ENCODE data around the gene MS4A14. TPM values are rescaled to one million over a fixed set of nuclear protein-coding genes. Genes with fewer than 3 reads are reported as not detected.
"Not testable (repeated sequence)": the region's sequence is repeated elsewhere in the genome, so short reads cannot be mapped to it uniquely, and the experiment has no call there.

MS4A14 gene
- total and polyA plus RNA-seq, 4 donors: 0.88 to 8.6 (median 2.9) TPM

GRCh38 chr11:60447846-60448245, 51.6 kb downstream of the MS4A14 start:
- DNase-seq: no peak
- no peak overlapping the region for H3K4me3 ChIP-seq
- no peaks in the 10 kb centered on the region for H3K9me3 ChIP-seq (ENCODE audit: control insufficient read depth in 4 of 4, insufficient read depth in 3 of 4, low read length in 3 of 4)
- TF ChIP-seq CTCF (IDR thresholded peaks at IDR 0.05; ENCODE audit: control extremely low read depth, extremely low read depth): no peak
- no peak for ATAC-seq (ENCODE audit: insufficient read depth, low FRiP score)
- no peaks in the 10 kb centered on the region for H3K27me3 ChIP-seq (ENCODE audit: control insufficient read depth in 3 of 3, insufficient read depth in 3 of 3, low read length in 2 of 3)
- H3K36me3 ChIP-seq (ENCODE audit: control insufficient read depth in 4 of 4, insufficient read depth in 4 of 4, low read length in 4 of 4): no peaks in the 10 kb centered on the region
- H3K27ac ChIP-seq (ENCODE audit: low read depth in 1 of 2, low read length in 1 of 2): no peak overlapping the region
- H3K4me1 ChIP-seq (ENCODE audit: control insufficient read depth in 5 of 5, insufficient read depth in 5 of 5, low read length in 5 of 5): no peaks in the 10 kb centered on the region
- H3K9ac ChIP-seq (ENCODE audit: insufficient read depth in 1 of 2, low read length in 2 of 2): no peak overlapping the region

GRCh38 chr11:60451185-60451584, 54.9 kb downstream of the MS4A14 start:
- not testable (repeated sequence) for H3K4me3 ChIP-seq; H3K9ac ChIP-seq (ENCODE audit: insufficient read depth in 1 of 2, low read length in 2 of 2); H3K27me3 ChIP-seq (ENCODE audit: control insufficient read depth in 3 of 3, insufficient read depth in 3 of 3, low read length in 2 of 3); H3K27ac ChIP-seq (ENCODE audit: low read depth in 1 of 2, low read length in 1 of 2); H3K36me3 ChIP-seq (ENCODE audit: control insufficient read depth in 4 of 4, insufficient read depth in 4 of 4, low read length in 4 of 4); H3K9me3 ChIP-seq (ENCODE audit: control insufficient read depth in 4 of 4, insufficient read depth in 3 of 4, low read length in 3 of 4); H3K4me1 ChIP-seq (ENCODE audit: control insufficient read depth in 5 of 5, insufficient read depth in 5 of 5, low read length in 5 of 5); ATAC-seq (ENCODE audit: insufficient read depth, low FRiP score); DNase-seq
- WGBS, 2 donors: 95 to 96% methylated on average over 13 to 31 of the region's 32 CpGs

- no peaks in the 10 kb centered on the region for H3K9me3 ChIP-seq (ENCODE audit: control insufficient read depth in 4 of 4, insufficient read depth in 3 of 4, low read length in 3 of 4)
- no peak for ATAC-seq (ENCODE audit: insufficient read depth, low FRiP score)
- no peak overlapping the region for H3K4me3 ChIP-seq
- H3K36me3 ChIP-seq (ENCODE audit: control insufficient read depth in 4 of 4, insufficient read depth in 4 of 4, low read length in 4 of 4): no peaks in the 10 kb centered on the region
- no peak overlapping the region for H3K27ac ChIP-seq (ENCODE audit: low read depth in 1 of 2, low read length in 1 of 2)
- no peaks in the 10 kb centered on the region for H3K27me3 ChIP-seq (ENCODE audit: control insufficient read depth in 3 of 3, insufficient read depth in 3 of 3, low read length in 2 of 3)
- no peak overlapping the region for H3K9ac ChIP-seq (ENCODE audit: insufficient read depth in 1 of 2, low read length in 2 of 2)
- DNase-seq: no peak
- H3K4me1 ChIP-seq (ENCODE audit: control insufficient read depth in 5 of 5, insufficient read depth in 5 of 5, low read length in 5 of 5): no peaks in the 10 kb centered on the region
- no peak for TF ChIP-seq CTCF (IDR thresholded peaks at IDR 0.05; ENCODE audit: control extremely low read depth, extremely low read depth)
Measured at GRCh38 chr11:60454212-60454611, 58.0 kb downstream of the MS4A14 start.

- no peak for TF ChIP-seq CTCF (IDR thresholded peaks at IDR 0.05; ENCODE audit: control extremely low read depth, extremely low read depth)
- H3K36me3 ChIP-seq (ENCODE audit: control insufficient read depth in 4 of 4, insufficient read depth in 4 of 4, low read length in 4 of 4): no peaks in the 10 kb centered on the region
- no peaks in the 10 kb centered on the region for H3K9me3 ChIP-seq (ENCODE audit: control insufficient read depth in 4 of 4, insufficient read depth in 3 of 4, low read length in 3 of 4)
- no peak within 1 kb of the TSS for H3K4me3 ChIP-seq
- H3K9ac ChIP-seq (ENCODE audit: insufficient read depth in 1 of 2, low read length in 2 of 2): no peak within 1 kb of the TSS
- H3K4me1 ChIP-seq (ENCODE audit: control insufficient read depth in 5 of 5, insufficient read depth in 5 of 5, low read length in 5 of 5): no peaks in the 10 kb centered on the region
- 61 to 64% methylated on average over 4 of the region's 4 CpGs for WGBS, 2 donors
- H3K27ac ChIP-seq (ENCODE audit: low read depth in 1 of 2, low read length in 1 of 2): no peak within 1 kb of the TSS
- H3K27me3 ChIP-seq (ENCODE audit: control insufficient read depth in 3 of 3, insufficient read depth in 3 of 3, low read length in 2 of 3): no peaks in the 10 kb centered on the region
- ATAC-seq (ENCODE audit: insufficient read depth, low FRiP score): no peak
- no peak for DNase-seq
Measured at GRCh38 chr11:60455531-60456042, 59.3 kb downstream of the MS4A14 start, which contains the start of gene MS4A1. Gene MS4A1 (plus strand): TSS chr11:60455847. CDS start chr11:60462375, 6,528 bp downstream.

Measured in lung (tissue), 12 donors.